Measurements from ENCODE around the gene VPS41.

DNA sequence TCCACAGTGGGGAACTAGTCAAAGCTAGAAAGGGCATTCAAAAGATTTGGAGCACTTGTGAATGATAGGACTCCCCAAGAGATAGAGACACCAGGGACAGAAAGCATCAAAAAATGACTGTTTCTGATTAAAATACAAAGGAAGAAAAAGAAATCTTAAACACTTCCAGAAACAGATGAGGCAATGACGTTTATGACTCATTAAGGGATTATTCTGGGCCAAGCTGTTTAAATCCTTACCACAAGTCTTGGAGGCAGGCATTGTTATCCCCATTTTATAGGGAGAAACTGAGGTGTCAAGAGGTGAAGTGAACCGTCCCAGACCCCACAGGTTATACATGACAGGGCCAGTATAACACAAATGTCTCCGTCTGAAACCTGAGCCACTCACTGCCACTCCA is 209.5 kb downstream of the VPS41 start:
- TF ChIP-seq CTCF (conservative IDR thresholded peaks at IDR 0.05), result no peak
- no peak for TF ChIP-seq ZFX (IDR thresholded peaks at IDR 0.05)
